GM21423 (cell line): ENCODE results near the gene B3GNT8.
"Not testable (repeated sequence)": the region's sequence is repeated elsewhere in the genome, so short reads cannot be mapped to it uniquely, and the experiment has no call there.

Experiments
- ATAC-seq: cut with Tn5 transposase; IDR thresholded peaks from one replicate; pipeline ENCODE4 v1.9.1; 2021; ENCODE audit warnings: mild to moderate bottlenecking, moderate library complexity; ENCODE audit not compliant: unreplicated experiment

Gene B3GNT8

GRCh38 chr19:41437944-41438574 is 10.9 kb upstream of the B3GNT8 start:
- ATAC-seq = no peak

- no peak for ATAC-seq
Observed at GRCh38 chr19:41436674-41436951, 9.4 kb upstream of the B3GNT8 start.

GRCh38 chr19:41435936-41436673 is 8.9 kb upstream of the B3GNT8 start:
- no peak for ATAC-seq

GRCh38 chr19:41435376-41435775 is 8.2 kb upstream of the B3GNT8 start:
- ATAC-seq = not testable (repeated sequence)

- ATAC-seq = no peak
Observed at GRCh38 chr19:41434450-41434849, 7.3 kb upstream of the B3GNT8 start.

GRCh38 chr19:41433171-41433570 is 6.0 kb upstream of the B3GNT8 start:
- no peak for ATAC-seq

GRCh38 chr19:41431426-41432386 is 4.5 kb upstream of the B3GNT8 start:
- no peak for ATAC-seq

GRCh38 chr19:41430922-41431321 is 3.7 kb upstream of the B3GNT8 start:
- ATAC-seq = no peak

GRCh38 chr19:41428481-41428859 is 1.3 kb upstream of the B3GNT8 start:
- ATAC-seq = no peak

- ATAC-seq = no peak
Observed at GRCh38 chr19:41427647-41428480, 690 bp upstream of the B3GNT8 start.

- ATAC-seq = no peak
Observed at GRCh38 chr19:41426116-41426841, 895 bp downstream of the B3GNT8 start.

- no peak for ATAC-seq
Observed at GRCh38 chr19:41425174-41426115, 1.7 kb downstream of the B3GNT8 start.

- ATAC-seq = no peak
Observed at GRCh38 chr19:41424335-41425173, 2.6 kb downstream of the B3GNT8 start.

GRCh38 chr19:41422955-41423354 is 4.2 kb downstream of the B3GNT8 start:
- ATAC-seq = no peak

GRCh38 chr19:41422456-41422855 is 4.7 kb downstream of the B3GNT8 start:
- ATAC-seq = no peak

- ATAC-seq = no peak
Observed at GRCh38 chr19:41421973-41422372, 5.2 kb downstream of the B3GNT8 start.

- ATAC-seq = no peak
Observed at GRCh38 chr19:41421314-41421713, 5.9 kb downstream of the B3GNT8 start.
